Stimulated activated naive CD8-positive, alpha-beta T cell treated with anti-CD3 and anti-CD28 coated beads, Interleukin-15, Interleukin-2, amounts not matched to agents 100 ng/mL and 50 ng/mL, for 24 hours (primary cell): Measurements from ENCODE around the gene TRIM72.
"Not testable (repeated sequence)": the region's sequence is repeated elsewhere in the genome, so short reads cannot be mapped to it uniquely, and the experiment has no call there.

Source experiments
- H3K27ac Mint-ChIP-seq: one replicate; pipeline ENCODE4 v1.8.0; 2021; ENCODE audit warnings: mild to moderate bottlenecking, mixed read lengths
- H3K27me3 Mint-ChIP-seq: one replicate; pipeline ENCODE4 v1.8.0; 2021; ENCODE audit warnings: mixed read lengths
- H3K36me3 Mint-ChIP-seq: one replicate; pipeline ENCODE4 v1.8.0; 2021; ENCODE audit warnings: low read depth, mixed read lengths
- H3K4me1 Mint-ChIP-seq: one replicate; pipeline ENCODE4 v1.8.0; 2021; ENCODE audit warnings: low read depth, mixed read lengths
- H3K4me3 Mint-ChIP-seq: one replicate; pipeline ENCODE4 v1.8.0; 2021; ENCODE audit warnings: mild to moderate bottlenecking, mixed read lengths
- H3K9me3 Mint-ChIP-seq: one replicate; pipeline ENCODE4 v1.8.0; 2021; ENCODE audit warnings: mixed read lengths

TRIM72 gene

GRCh38 chr16:31273187-31273586 lies 59.3 kb downstream of the TRIM72 start:
- H3K9me3 Mint-ChIP-seq: no peaks in the 10 kb centered on the region

GRCh38 chr16:31273676-31274075 lies 59.8 kb downstream of the TRIM72 start:
- Mint-ChIP-seq H3K4me1 (peaks cover under 1% of the 10 kb centered on the region), H3K36me3 (no peaks in the 10 kb centered on the region), H3K27ac (no peak overlapping the region), H3K27me3 (no peaks in the 10 kb centered on the region), H3K9me3 (no peaks in the 10 kb centered on the region), H3K4me3 (no peak overlapping the region)

More at GRCh38 chr16:31273187-31273586, 59.3 kb downstream of the TRIM72 start:
- H3K27ac Mint-ChIP-seq: no peak overlapping the region
- no peak overlapping the region for H3K4me3 Mint-ChIP-seq
- no peaks in the 10 kb centered on the region for H3K36me3 Mint-ChIP-seq
- peaks cover 4% of the 10 kb centered on the region for H3K4me1 Mint-ChIP-seq
- no peaks in the 10 kb centered on the region for H3K27me3 Mint-ChIP-seq

GRCh38 chr16:31274831-31275816 lies 61.2 kb downstream of the TRIM72 start:
- Mint-ChIP-seq H3K36me3 (no peaks in the 10 kb centered on the region), H3K27ac (no peak overlapping the region), H3K4me1 (no peaks in the 10 kb centered on the region), H3K9me3 (no peaks in the 10 kb centered on the region), H3K4me3 (no peak overlapping the region), H3K27me3 (no peaks in the 10 kb centered on the region)

GRCh38 chr16:31276600-31276999 lies 62.7 kb downstream of the TRIM72 start:
- H3K36me3 Mint-ChIP-seq: no peaks in the 10 kb centered on the region
- no peaks in the 10 kb centered on the region for H3K27me3 Mint-ChIP-seq
- no peaks in the 10 kb centered on the region for H3K4me1 Mint-ChIP-seq
- no peak overlapping the region for H3K4me3 Mint-ChIP-seq
- H3K27ac Mint-ChIP-seq: no peak overlapping the region
- no peaks in the 10 kb centered on the region for H3K9me3 Mint-ChIP-seq

GRCh38 chr16:31277659-31278260 lies 63.8 kb downstream of the TRIM72 start:
- H3K9me3 Mint-ChIP-seq: no peaks in the 10 kb centered on the region
- no peaks in the 10 kb centered on the region for H3K27me3 Mint-ChIP-seq
- H3K36me3 Mint-ChIP-seq: no peaks in the 10 kb centered on the region
- H3K4me3 Mint-ChIP-seq: no peak overlapping the region
- H3K27ac Mint-ChIP-seq: no peak overlapping the region
- H3K4me1 Mint-ChIP-seq: no peaks in the 10 kb centered on the region

- not testable (repeated sequence) for H3K27ac Mint-ChIP-seq, H3K9me3 Mint-ChIP-seq, H3K4me3 Mint-ChIP-seq, H3K4me1 Mint-ChIP-seq, H3K36me3 Mint-ChIP-seq, H3K27me3 Mint-ChIP-seq
Measured at GRCh38 chr16:31278853-31279252, 64.9 kb downstream of the TRIM72 start.
